NCI-H446 treated with DMSO at 0.1 percent for 48 hours (cell line): ENCODE measurements around the gene ARHGAP27.
"Not testable (repeated sequence)": the region's sequence is repeated elsewhere in the genome, so short reads cannot be mapped to it uniquely, and the experiment has no call there.

Experiments used
- DNase-seq: peaks from one replicate; lab custom pipeline; 2025; lab: John Stamatoyannopoulos, UW

Gene ARHGAP27

GRCh38 chr17:45357364-45357997 is 75.2 kb downstream of the ARHGAP27 start:
- DNase-seq: no peak

GRCh38 chr17:45355087-45355486 is 77.6 kb downstream of the ARHGAP27 start:
- no peak for DNase-seq

- no peak for DNase-seq
Observed at GRCh38 chr17:45353043-45353442, 79.6 kb downstream of the ARHGAP27 start.

GRCh38 chr17:45351831-45352230 is 80.8 kb downstream of the ARHGAP27 start:
- no peak for DNase-seq

- no peak for DNase-seq
Observed at GRCh38 chr17:45347444-45347843, 85.2 kb downstream of the ARHGAP27 start.

GRCh38 chr17:45346216-45347015 is 86.3 kb downstream of the ARHGAP27 start:
- DNase-seq: no peak

GRCh38 chr17:45345554-45346215 is 87.0 kb downstream of the ARHGAP27 start:
- DNase-seq: no peak

- DNase-seq: no peak
Observed at GRCh38 chr17:45345246-45345553, 87.5 kb downstream of the ARHGAP27 start.

- not testable (repeated sequence) for DNase-seq
Observed at GRCh38 chr17:45343967-45344664, 88.6 kb downstream of the ARHGAP27 start.
